Tibial artery (tissue), 4 donors: ENCODE results near the gene CNGB1.

Experiments
- DNase-seq, 2 donors: peaks; one replicate each; pipeline ENCODE4 v3.0.0-alpha.2; 2019
- H3K27ac ChIP-seq, 2 donors: fragments of 200-600 bp; sonication (generic) in 1 of 2; 1 replicate in 1 of 2; 2 replicates in 1 of 2; pipeline ENCODE4 v1.5.1; 2018 to 2019; ENCODE audit warnings: mild to moderate bottlenecking in 1 of 2
- H3K27me3 ChIP-seq, 2 donors: fragments of 200-600 bp; sonication (generic) in 1 of 2; one replicate each; pipeline versions ENCODE4 v1.5.1 to v1.6.0; 2016 to 2019
- H3K36me3 ChIP-seq, 3 donors: fragments of 200-600 bp; sonication (generic) in 2 of 3; one replicate each; pipeline ENCODE4 v1.5.1; 2016 to 2019; ENCODE audit warnings: mild to moderate bottlenecking in 2 of 3
- H3K4me1 ChIP-seq, 4 donors: fragments of 200-600 bp; sonication (generic) in 2 of 4; 1 replicate in 3 of 4; 2 replicates in 1 of 4; pipeline ENCODE4 v1.5.1; 2016 to 2019
- H3K4me3 ChIP-seq, 2 donors: fragments of 200-600 bp; sonication (generic) in 1 of 2; 1 replicate in 1 of 2; 2 replicates in 1 of 2; pipeline ENCODE4 v1.5.1; 2018 to 2019; ENCODE audit warnings: mild to moderate bottlenecking in 2 of 2
- H3K9me3 ChIP-seq, 3 donors: fragments of 200-600 bp; sonication (generic) in 1 of 3; one replicate each; pipeline ENCODE4 v1.5.1; 2016 to 2019
- intact Hi-C: fragments of 100-400 bp; cut with DNase I; formaldehyde crosslinking; loops from one replicate; pipeline ENCODE4 v1.15.0; 2023; ENCODE audit warnings: low total_unique reads
- TF ChIP-seq, protein P1 (sequence below), 2 experiments: fragments of 200-600 bp in 1 of 2; fragments of 450-650 bp in 1 of 2; IDR thresholded peaks; one replicate each; pipeline ENCODE4 v1.5.1; 2017 to 2019; ENCODE audit warnings: antibody characterized with exemption in 2 of 2, mild to moderate bottlenecking in 1 of 2, moderate library complexity in 1 of 2

The CNGB1 gene

DNA sequence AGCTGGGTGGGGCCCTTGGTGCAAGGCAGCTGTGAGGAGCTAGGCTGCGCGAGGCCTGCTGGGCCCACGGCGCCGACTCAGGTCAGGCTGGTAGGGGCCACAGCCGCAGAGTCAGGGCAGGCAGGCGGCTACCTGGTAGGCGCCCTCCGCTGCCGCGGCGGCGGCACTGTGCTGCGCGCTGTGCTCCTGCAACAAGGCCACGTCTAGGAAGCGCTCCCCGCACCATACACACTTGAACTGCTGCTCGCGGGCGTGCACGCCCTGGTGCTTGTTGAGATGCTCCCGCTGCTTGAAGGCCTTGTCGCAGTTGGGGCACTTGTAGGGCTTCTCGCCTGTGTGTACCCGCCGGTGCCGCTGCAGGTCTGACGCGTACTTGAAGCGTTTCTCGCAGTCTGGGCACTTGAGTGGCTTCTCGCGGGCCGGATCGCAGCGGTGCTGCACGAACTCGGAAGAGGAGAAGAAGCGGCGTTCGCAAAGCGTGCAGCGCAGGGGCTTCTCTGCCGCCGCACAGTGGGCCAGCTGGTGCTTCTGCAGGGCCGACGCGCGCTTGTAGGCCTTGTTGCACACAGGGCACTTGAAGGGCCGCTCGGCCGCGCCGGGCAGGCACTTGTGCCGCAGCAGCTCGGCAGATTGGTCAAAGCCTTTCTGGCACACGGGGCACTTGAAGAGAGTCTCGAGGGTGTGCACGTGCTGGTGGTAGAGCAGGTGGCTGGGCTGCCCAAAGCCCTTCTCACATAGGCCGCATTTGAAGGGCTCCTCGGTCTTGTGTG, 25.7 kb upstream of the CNGB1 start:
- Histone ChIP-seq H3K27me3 (no peaks in the 10 kb centered on the region), H3K36me3 (peaks cover 25 to 51% (median 47%) of the 10 kb centered on the region in 3 donors), H3K4me1 (peaks cover 0 to 43% (median 21%) of the 10 kb centered on the region in 4 donors), H3K9me3 (no peaks in the 10 kb centered on the region), H3K27ac (no peak overlapping the region), H3K4me3 (no peak overlapping the region)
- TF ChIP-seq, protein P1, sequence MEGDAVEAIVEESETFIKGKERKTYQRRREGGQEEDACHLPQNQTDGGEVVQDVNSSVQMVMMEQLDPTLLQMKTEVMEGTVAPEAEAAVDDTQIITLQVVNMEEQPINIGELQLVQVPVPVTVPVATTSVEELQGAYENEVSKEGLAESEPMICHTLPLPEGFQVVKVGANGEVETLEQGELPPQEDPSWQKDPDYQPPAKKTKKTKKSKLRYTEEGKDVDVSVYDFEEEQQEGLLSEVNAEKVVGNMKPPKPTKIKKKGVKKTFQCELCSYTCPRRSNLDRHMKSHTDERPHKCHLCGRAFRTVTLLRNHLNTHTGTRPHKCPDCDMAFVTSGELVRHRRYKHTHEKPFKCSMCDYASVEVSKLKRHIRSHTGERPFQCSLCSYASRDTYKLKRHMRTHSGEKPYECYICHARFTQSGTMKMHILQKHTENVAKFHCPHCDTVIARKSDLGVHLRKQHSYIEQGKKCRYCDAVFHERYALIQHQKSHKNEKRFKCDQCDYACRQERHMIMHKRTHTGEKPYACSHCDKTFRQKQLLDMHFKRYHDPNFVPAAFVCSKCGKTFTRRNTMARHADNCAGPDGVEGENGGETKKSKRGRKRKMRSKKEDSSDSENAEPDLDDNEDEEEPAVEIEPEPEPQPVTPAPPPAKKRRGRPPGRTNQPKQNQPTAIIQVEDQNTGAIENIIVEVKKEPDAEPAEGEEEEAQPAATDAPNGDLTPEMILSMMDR (IDR thresholded peaks at IDR 0.05) = no peak
- intact Hi-C loops = loop anchor here (10.0 kb wide), 1 partner anchor 242 kb away; no protein-coding TSS in a partner anchor
- DNase-seq = no peak

GRCh38 chr16:57995721-57996405, 24.9 kb upstream of the CNGB1 start:
- H3K9me3 ChIP-seq = no peaks in the 10 kb centered on the region
- H3K27me3 ChIP-seq = no peaks in the 10 kb centered on the region
- peaks cover 0 to 37% (median 19%) of the 10 kb centered on the region in 4 donors for H3K4me1 ChIP-seq
- peaks cover 25 to 51% (median 47%) of the 10 kb centered on the region in 3 donors for H3K36me3 ChIP-seq
- no peak overlapping the region for H3K4me3 ChIP-seq
- DNase-seq = no peak
- no peak overlapping the region for H3K27ac ChIP-seq
- intact Hi-C loops = loop anchor here (10.0 kb wide), 1 partner anchor 241 kb away; no protein-coding TSS in a partner anchor
- TF ChIP-seq, protein P1 (IDR thresholded peaks at IDR 0.05) = no peak

DNA sequence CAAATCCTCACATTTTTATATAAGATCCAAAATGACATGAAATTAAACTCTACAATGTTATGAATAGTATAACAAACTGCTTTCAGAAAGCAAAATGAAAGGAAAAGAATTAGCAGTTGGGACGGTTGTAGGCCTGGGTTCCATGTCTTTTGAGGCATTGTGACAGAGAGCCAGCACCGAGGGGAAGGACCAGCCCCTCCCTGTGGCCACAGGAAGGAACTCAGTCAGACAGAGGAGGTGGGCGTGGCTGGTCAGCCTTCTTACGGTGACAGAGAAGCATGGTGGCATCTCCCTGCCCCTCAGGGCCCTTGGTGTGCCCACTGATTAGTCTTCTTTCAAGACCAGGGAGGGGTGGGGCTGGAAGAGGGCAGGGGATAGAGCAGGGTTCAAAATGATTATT, 23.9 kb upstream of the CNGB1 start:
- Histone ChIP-seq H3K9me3 (no peaks in the 10 kb centered on the region), H3K27ac (no peak overlapping the region), H3K4me3 (no peak overlapping the region), H3K36me3 (peaks cover 25 to 51% (median 47%) of the 10 kb centered on the region in 3 donors), H3K27me3 (no peaks in the 10 kb centered on the region), H3K4me1 (peaks cover 0 to 31% (median 17%) of the 10 kb centered on the region in 4 donors)
- DNase-seq = peak in 1 of 2 donors; percentile 59
- intact Hi-C loops = loop anchor here (10.0 kb wide), 1 partner anchor 240 kb away; no protein-coding TSS in a partner anchor
- TF ChIP-seq, protein P1 (IDR thresholded peaks at IDR 0.05) = no peak

DNA sequence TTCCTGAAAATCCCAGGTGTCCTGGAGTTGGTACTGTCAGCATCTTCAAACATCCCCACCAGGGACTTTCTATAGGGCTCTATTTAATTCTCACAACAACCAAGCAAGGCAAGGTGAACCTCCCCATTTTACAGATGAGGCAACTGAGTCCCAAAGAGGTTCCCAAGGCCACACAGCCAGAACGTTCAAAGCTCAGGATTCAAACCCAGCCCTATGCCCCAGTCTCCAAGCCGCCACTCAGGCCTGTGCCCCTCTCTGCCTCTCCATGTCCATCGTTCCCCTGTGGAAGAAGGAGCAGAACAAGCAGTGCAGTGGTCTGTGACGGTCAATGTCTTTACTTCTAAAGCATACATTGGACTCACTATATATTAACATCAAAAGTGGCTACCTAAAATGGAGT, 23.4 kb upstream of the CNGB1 start:
- intact Hi-C loops = loop anchor here (10.0 kb wide), 1 partner anchor 240 kb away; no protein-coding TSS in a partner anchor
- H3K9me3 ChIP-seq = no peaks in the 10 kb centered on the region
- no peaks in the 10 kb centered on the region for H3K27me3 ChIP-seq
- DNase-seq = no peak
- no peak overlapping the region for H3K4me3 ChIP-seq
- peaks cover 0 to 27% (median 12%) of the 10 kb centered on the region in 4 donors for H3K4me1 ChIP-seq
- no peak overlapping the region for H3K27ac ChIP-seq
- H3K36me3 ChIP-seq = peaks cover 25 to 51% (median 47%) of the 10 kb centered on the region in 3 donors
- TF ChIP-seq, protein P1 (IDR thresholded peaks at IDR 0.05) = no peak

GRCh38 chr16:57993897-57994296, 23.0 kb upstream of the CNGB1 start:
- Histone ChIP-seq H3K4me3 (no peak overlapping the region), H3K27me3 (no peaks in the 10 kb centered on the region), H3K4me1 (peaks cover 0 to 23% (median 8%) of the 10 kb centered on the region in 4 donors), H3K9me3 (no peaks in the 10 kb centered on the region), H3K27ac (no peak overlapping the region), H3K36me3 (peaks cover 25 to 51% (median 47%) of the 10 kb centered on the region in 3 donors)
- intact Hi-C loops = loop anchor here (10.0 kb wide), 1 partner anchor 239 kb away; no protein-coding TSS in a partner anchor
- TF ChIP-seq, protein P1 (IDR thresholded peaks at IDR 0.05) = no peak
- DNase-seq = no peak
